Posterior vena cava (tissue), 2 donors: Measurements from ENCODE around the gene NEK4. TPM values are rescaled to one million over a fixed set of nuclear protein-coding genes. Genes with fewer than 3 reads are reported as not detected.
"Not testable (repeated sequence)": the region's sequence is repeated elsewhere in the genome, so short reads cannot be mapped to it uniquely, and the experiment has no call there.

Experiments used
- DNase-seq: peaks from one replicate; pipeline ENCODE4 v3.0.0-alpha.2; 2020; ENCODE audit warnings: low spot score
- intact Hi-C, 2 donors: fragments of 100-400 bp; cut with DNase I; formaldehyde crosslinking; loops; one replicate each; pipeline versions ENCODE4 v1.14.1 to v1.14.2; 2022 to 2023
- total RNA-seq, 2 donors: library from RNA; stranded (reverse); fragmentation: NEBNext Ultra II Directional; extraction: Animal tissue kit (Norgen Biotek cat#: 25700); gene quantifications; one replicate each; pipeline ENCODE4 v1.2.1, GENCODE V29; 2021
- donor health status: DM: yes; HTN: yes; CAD: no.
- donor health status: DM: yes; HTN: yes; CAD: no.

The NEK4 gene
- total RNA-seq, 2 donors from 2014 or later: 17.3 to 21.5 TPM

DNA sequence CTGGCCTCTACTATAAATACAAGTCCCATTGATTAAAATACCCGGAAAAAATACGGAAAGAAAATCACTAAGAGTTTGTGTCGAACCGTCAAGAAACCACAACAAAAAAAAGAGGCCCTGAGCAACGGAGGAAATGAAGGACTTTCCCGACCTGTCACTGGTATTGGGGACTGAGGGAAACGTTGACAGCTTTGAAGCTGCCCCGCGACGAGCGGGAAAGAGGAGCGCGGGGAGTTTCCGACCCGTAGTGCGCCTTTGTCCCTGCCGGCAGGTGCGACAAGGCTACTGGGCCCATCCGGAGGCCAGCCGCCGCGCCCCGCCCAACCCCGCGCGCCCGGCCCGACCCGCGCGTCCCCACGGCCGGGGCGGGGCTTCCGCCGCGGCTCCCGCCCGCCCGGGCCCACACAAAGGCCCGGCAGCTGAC is 85.4 kb downstream of the NEK4 start:
- peak; percentile 92 for DNase-seq
- intact Hi-C loops: no loop called here

DNA sequence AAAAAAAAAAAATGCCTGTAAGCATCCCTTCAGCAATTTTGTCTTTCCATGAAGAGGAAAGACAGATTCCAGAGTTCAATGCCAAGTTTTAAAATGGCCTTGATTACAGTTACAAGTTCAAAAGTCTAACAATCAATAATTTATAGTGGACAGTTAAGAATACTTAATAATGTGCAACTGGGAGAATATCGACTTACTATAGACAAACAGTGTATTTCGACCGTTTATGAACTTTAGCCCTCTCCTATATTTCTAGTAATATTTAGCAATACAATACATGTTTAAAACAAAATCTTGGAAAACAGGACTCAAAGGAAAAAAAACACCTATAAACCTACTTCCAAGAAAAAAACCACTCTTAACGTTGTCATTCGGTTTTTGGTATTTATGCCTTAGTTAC is 86.6 kb downstream of the NEK4 start:
- intact Hi-C loops: loop anchor here in 1 of 2 donors (5.0 kb wide), 1 partner anchor 452 kb away; no protein-coding TSS in a partner anchor
- no peak for DNase-seq

DNA sequence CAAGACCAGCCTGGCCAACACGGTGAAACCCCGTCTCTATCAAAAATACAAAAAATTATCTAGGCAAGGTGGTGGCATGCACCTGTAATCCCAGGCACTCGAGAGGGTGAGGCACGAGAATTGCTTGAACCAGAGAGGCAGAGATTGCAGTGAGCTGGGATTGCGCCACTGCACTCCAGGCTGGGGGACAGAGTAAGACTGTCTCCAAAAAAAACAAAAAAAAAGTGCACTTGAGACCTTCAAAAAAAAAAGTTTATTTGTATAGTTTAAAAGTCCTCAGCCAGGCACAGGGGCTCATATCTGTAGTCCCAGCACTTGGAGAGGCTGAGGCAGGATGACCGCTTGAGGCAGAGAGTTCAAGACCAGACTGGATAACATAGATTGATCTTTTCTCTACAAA is 87.1 kb downstream of the NEK4 start:
- no peak for DNase-seq
- intact Hi-C loops: loop anchor here in 1 of 2 donors (5.0 kb wide), 1 partner anchor 451 kb away; no protein-coding TSS in a partner anchor

DNA sequence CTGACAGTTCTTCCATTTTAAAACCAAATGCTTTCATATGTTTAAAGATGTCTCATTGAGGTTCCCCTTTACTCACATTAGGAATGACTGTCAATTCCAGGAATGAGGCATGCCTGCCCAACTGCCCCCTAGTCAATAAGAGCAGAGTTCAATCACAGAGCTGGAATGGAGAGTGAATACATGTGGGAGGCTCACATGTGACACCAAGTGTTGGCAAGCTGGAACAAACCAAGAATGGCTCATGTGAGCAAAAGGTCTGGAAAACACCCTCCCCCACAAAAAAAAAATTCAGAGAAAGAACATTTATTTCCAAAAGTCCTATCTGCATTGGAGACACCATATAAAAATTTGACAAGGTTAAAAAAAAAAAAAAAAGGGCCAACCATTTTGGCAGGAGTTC is 88.7 kb downstream of the NEK4 start:
- DNase-seq: no peak

DNA sequence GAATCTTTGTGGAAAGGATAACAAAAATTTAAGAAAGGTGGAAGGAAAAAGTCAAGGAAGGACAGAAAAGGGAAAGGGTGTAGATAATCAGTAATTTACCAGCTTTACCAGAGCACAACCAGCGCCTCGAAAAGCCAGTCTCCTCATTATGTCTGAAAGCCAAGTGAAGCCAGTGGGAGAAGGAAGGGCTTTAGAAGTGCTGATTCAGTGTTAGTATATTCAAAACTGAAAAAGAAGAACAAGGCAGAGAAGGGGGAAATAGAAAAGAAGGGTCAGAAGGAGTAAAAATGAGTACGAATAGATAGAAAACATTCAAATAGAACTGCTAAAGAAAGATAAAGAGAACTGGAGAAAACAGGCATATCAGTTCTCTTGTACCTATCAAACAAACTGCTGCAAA is 89.1 kb downstream of the NEK4 start:
- intact Hi-C loops: loop anchor here in 1 of 2 donors (5.0 kb wide), 1 partner anchor 449 kb away; no protein-coding TSS in a partner anchor

More for the DNA sequence above, 88.7 kb downstream of the NEK4 start:
- intact Hi-C loops: loop anchor here in 1 of 2 donors (5.0 kb wide), 1 partner anchor 450 kb away; no protein-coding TSS in a partner anchor

DNA sequence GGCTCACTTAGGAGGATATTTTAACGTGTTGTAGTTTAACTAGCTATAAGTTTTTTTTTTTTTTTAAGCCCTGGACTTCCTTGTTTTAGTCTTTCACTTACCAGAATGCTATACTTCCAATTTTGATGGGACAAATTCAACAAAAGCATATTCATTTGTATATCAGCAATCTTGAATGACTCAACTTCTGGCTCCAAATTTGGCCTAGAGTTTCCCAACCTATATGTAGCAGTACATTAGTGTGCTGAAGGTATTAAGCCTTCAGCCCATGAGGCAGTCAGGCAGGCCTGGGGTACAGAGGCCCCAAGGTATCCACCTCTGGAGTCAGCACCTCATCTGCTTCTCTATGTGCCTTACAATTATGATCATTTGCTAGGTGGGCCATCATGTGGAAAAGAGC is 90.9 kb downstream of the NEK4 start:
- DNase-seq: no peak
- intact Hi-C loops: loop anchor here in 1 of 2 donors (5.0 kb wide), 1 partner anchor 448 kb away; no protein-coding TSS in a partner anchor

More for the DNA sequence above, 89.1 kb downstream of the NEK4 start:
- no peak for DNase-seq

DNA sequence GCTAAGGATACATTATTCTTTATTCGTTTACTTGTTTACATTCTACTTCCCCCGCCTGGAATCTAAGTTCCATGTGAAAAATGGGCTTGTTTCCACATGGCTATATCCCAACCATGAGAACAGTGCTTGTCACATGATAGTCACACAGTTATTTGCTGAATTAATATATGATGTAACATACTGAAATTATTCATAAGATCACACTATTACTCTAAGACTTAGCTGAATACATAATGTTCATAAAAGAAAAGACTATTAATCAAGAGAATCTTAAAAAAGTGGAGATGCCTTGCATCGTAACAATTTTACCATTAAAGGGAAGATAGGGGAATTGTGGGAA is 91.6 kb downstream of the NEK4 start:
- intact Hi-C loops: no loop called here
- DNase-seq: no peak

DNA sequence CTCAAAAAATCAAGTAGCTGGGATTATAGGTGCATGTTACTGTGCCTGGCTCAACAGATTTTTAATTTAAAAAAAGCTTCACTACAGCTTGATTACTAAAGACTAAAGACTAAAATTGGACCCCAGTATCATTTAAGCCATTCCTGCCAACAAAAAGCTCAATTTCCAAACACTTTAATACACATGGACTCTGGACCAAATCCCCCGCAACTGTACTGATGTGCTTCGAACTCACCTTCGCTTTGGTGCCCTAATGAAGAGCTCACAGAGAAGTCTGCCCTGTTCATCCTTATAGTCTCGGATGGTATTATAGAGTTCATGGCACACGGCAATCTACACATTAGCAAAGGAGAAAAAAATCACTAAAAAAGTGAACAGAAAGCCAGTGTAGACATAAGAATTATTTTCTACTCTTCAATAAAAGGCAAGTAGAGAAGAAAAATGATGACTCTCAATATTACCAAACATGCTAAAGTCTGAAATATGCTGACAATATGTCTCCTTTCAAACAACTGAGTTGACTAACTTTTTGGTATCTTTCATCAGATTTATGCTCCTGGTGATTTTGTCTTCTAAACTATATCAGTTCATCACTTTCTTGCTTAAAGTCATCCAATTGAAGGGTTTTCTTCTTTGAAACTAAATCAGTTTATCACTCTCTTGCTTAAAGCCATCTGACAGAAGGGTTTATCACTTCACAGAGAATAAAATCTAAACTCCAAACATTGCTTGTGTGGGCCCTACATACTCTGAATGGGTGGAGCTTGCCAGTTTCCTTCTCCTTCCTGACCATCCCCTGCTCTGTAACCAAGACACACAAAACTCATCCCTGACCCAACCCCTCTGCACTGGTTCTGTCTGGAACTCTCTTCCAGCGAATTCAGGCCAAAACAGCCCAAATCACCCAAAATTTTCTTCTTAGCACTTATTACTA is 92.2 kb downstream of the NEK4 start:
- intact Hi-C loops: no loop called here
- DNase-seq: no peak

DNA sequence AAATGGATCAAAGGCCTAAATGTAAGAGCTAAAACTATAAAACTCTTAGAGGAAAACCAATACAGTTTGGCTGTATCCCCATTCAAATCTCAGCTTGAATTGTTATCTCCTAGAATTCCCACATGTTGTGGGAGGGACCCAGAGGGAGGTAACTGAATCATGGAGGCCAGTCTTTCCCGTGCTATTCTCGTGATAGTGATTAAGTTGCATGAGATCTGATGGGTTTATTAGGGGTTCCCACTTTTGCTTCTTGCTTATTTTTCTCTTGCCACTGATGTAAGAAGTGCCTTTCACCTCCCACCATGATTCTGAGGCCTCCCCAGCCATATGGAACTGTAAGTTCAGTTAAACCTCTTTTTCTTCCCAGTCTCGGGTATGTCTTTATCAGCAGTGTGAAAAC is 94.5 kb downstream of the NEK4 start:
- intact Hi-C loops, DNase-seq: not testable (repeated sequence)

DNA sequence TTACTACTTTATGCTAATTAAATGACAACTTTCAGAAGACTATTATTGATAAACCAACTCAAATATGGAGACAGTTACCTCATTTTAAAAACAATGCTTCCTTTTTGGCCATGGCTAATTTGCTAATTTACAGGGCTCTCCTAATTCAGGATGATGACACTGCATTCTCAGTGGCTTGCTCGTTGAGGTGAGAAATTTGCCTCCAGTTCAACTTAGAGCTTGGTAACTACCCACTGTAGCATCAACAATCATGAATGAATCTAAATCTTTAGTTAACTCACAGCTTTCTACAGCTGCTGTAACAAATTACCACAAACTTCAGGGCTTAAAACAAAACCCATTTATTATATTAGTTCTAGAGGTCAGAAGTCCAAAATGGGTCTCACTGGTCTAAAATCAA is 99.1 kb downstream of the NEK4 start:
- no peak for DNase-seq
- intact Hi-C loops: no loop called here

DNA sequence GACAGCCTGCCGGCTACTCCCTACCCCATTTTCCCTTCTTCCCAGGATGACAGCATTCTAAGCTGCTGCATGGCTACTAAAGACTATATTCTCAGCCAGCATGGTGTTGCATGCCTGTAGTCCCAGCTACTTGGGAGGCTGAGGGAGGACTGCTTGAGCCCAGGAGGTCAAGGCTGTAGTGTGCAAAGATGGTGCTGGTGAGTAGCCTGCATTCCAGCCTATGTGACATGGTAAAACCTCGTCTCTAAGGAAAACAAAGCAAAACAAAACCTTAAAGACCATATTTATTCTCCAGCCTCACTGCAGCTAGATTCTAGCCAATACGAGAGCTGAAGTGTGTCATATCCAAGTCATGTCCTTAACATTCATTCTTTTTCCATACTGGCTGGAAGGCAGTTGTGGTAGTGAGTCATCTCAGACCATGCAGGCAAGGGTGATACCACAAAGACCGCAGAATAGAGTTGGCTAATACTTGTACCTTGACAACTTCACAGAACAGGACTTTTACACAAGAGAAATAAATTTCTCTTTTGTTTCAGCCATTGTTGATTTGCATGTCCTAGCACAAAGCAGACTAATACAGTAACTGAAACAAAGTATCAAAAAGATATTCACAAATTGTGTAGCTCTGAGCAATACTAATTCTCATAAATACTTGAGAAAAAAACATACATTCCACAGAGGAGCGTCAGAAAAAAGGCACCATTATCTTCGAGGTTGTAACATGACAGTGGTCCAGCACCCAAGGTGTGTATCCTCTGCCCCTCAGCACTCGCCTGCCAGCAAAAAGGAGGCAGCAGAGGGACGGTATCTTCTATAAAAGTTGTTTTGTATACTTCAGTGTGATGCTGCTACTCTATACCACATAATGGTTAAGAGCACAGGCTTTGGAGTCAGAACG is 99.9 kb downstream of the NEK4 start:
- no peak for DNase-seq
- intact Hi-C loops: no loop called here

DNA sequence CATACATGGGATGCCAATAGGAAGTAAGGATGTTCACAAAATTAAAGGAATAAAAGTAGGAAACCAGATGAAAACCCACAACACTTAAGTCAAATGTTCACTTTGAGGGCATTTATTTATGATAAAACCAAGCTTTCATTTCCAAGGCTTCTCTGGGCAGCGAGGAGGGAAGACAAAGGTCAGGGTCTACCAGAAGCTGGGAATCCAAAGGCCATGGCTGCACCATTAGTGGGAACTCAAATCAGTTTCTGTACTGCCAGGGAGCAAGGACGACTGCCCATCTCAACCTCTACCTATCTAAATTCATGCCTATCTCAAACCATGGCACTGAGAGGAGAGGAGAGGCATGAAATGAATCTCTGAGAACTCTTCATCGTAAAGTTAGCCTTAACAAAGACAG is 107.6 kb downstream of the NEK4 start:
- no peak for DNase-seq
- intact Hi-C loops: no loop called here

DNA sequence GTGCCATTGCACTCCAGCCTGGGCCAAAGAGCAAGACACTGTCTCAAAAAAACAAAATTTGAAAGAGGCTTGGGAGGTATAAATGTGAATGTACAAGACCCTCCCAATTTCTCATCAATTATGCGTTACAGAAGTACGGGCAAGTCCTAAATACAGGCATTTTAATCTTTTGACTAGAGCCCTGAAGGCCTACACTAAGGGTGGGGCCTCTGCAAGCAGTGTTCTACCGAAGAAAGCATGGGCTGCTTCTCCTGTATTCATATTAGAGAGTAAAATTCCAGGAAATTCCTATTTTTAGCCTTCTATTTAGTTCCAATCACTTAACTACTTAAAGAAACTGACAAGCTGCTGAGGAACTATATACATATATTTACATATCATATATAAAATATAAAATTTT is 110.7 kb downstream of the NEK4 start:
- intact Hi-C loops: no loop called here
- no peak for DNase-seq

Other genes starting within 250 kb of the NEK4 start
- gene NT5DC2, start 237.1 kb downstream of the NEK4 start, total RNA-seq: 10 to 100 TPM; 42.7 to 48.6 TPM
- 10 to 100 TPM; 13.8 to 22.8 TPM for gene UQCC5, start 234.3 kb downstream of the NEK4 start, total RNA-seq
- 10 to 100 TPM; 63.8 to 78.1 TPM for gene PBRM1, start 85.0 kb downstream of the NEK4 start, total RNA-seq
- 10 to 100 TPM; 46.1 to 50.5 TPM for gene GNL3, start 84.9 kb downstream of the NEK4 start, total RNA-seq
- 10 to 100 TPM; 33.5 to 55.9 TPM for gene GLT8D1, start 65.1 kb downstream of the NEK4 start, total RNA-seq
- 10 to 100 TPM; 63.9 to 70.2 TPM for gene SPCS1, start 64.8 kb downstream of the NEK4 start, total RNA-seq
- gene ITIH1, start 6.7 kb upstream of the NEK4 start, total RNA-seq: 1 to 10 TPM; 1.3 to 2.6 TPM
- gene ITIH3, start 23.9 kb upstream of the NEK4 start, total RNA-seq: 10 to 100 TPM; 14.8 to 16.1 TPM
- gene ITIH4, start 59.7 kb upstream of the NEK4 start, total RNA-seq: 10 to 100 TPM; 19.1 to 28.8 TPM
- 100 to 1,000 TPM in 1 of 2 donors, 10 to 100 TPM in 1; 78.5 to 105 TPM for gene MUSTN1, start 64.1 kb upstream of the NEK4 start, total RNA-seq
- gene STIMATE, start 126.6 kb upstream of the NEK4 start, total RNA-seq: 10 to 100 TPM; 20.7 to 24.1 TPM